Muscle layer of duodenum (tissue), 2 donors: ENCODE data around the gene AGBL4.

Source experiments
- H3K27ac ChIP-seq: one replicate; pipeline ENCODE4 v1.7.0; 2013; ENCODE audit warnings: mild to moderate bottlenecking, low read length
- H3K27me3 ChIP-seq: one replicate; pipeline ENCODE4 v1.7.0; 2013; ENCODE audit warnings: low read depth, mild to moderate bottlenecking, control low read depth, low read length
- H3K36me3 ChIP-seq, 2 donors: one replicate each; pipeline ENCODE4 v1.7.0; 2013; ENCODE audit warnings: low read length in 2 of 2, control low read depth in 1 of 2, mild to moderate bottlenecking in 1 of 2; ENCODE audit not compliant: insufficient read depth in 2 of 2, control insufficient read depth in 1 of 2
- H3K4me1 ChIP-seq, 2 donors: one replicate each; pipeline ENCODE4 v1.7.0; 2013; ENCODE audit warnings: low read length in 2 of 2, mild to moderate bottlenecking in 2 of 2, control low read depth in 1 of 2, moderate library complexity in 1 of 2; ENCODE audit not compliant: insufficient read depth in 2 of 2, control insufficient read depth in 1 of 2
- H3K4me3 ChIP-seq, 2 donors: one replicate each; pipeline ENCODE4 v1.7.0; 2013; ENCODE audit warnings: low read length in 2 of 2, low read depth in 1 of 2, mild to moderate bottlenecking in 1 of 2
- H3K9me3 ChIP-seq, 2 donors: one replicate each; pipeline ENCODE4 v1.7.0; 2013; ENCODE audit warnings: low read length in 2 of 2, control low read depth in 1 of 2, mild to moderate bottlenecking in 1 of 2; ENCODE audit not compliant: control insufficient read depth in 1 of 2
- donor health status: healthy.

Gene AGBL4

GRCh38 chr1:48715921-48716320 is 1307.8 kb downstream of the AGBL4 start:
- no peaks in the 10 kb centered on the region for H3K9me3 ChIP-seq
- H3K4me3 ChIP-seq, result no peak overlapping the region
- no peaks in the 10 kb centered on the region for H3K4me1 ChIP-seq

DNA sequence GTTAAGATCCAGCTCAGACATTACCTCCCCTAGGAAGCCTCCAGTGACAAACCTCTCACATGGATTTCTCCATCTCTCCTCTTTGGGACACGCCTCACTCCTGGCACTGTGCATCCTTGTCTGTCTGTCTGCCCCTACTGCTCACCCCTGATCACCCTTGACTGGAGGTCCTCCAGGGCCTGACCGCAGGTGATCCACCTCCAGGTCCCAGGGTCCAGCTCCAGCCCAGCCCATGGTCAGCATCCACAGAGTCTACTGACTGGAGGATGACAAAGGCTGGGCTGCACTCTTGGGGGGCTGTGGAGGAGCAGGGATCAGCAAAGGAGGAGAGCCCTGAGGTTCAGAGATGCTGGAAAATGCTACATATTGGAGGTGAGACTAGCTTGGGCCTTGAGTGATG is 1312.8 kb downstream of the AGBL4 start:
- H3K36me3 ChIP-seq, result no peaks in the 10 kb centered on the region
- no peaks in the 10 kb centered on the region for H3K9me3 ChIP-seq
- no peak overlapping the region for H3K27ac ChIP-seq
- no peaks in the 10 kb centered on the region for H3K27me3 ChIP-seq
- H3K4me3 ChIP-seq, result no peak overlapping the region
- no peaks in the 10 kb centered on the region for H3K4me1 ChIP-seq

More at GRCh38 chr1:48715921-48716320, 1307.8 kb downstream of the AGBL4 start:
- Histone ChIP-seq H3K27ac (no peak overlapping the region), H3K36me3 (no peaks in the 10 kb centered on the region), H3K27me3 (no peaks in the 10 kb centered on the region)

- no peak overlapping the region for H3K4me3 ChIP-seq
- H3K36me3 ChIP-seq, result no peaks in the 10 kb centered on the region
- H3K4me1 ChIP-seq, result no peaks in the 10 kb centered on the region
- no peaks in the 10 kb centered on the region for H3K27me3 ChIP-seq
- H3K9me3 ChIP-seq, result no peaks in the 10 kb centered on the region
- no peak overlapping the region for H3K27ac ChIP-seq
Measured at GRCh38 chr1:48710318-48710717, 1313.4 kb downstream of the AGBL4 start.

DNA sequence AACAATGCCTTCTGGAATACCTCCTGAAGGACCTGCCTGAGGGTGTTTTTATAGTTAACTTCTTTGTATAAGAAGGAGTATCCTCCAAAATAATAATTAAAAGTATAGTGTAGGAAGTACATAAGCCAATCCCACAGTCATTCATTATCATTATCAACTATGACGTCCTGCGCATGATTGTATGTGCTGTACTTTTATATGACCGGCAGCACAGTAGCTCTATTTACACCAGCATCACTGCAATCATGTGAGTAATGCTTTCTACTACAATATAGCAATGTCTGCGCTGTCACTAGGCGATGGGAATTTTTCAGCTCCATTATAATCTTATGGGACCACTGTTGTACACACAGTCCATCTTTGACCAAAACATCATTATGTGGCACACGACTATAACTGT is 1319.0 kb downstream of the AGBL4 start:
- Histone ChIP-seq H3K36me3 (no peaks in the 10 kb centered on the region), H3K9me3 (no peaks in the 10 kb centered on the region), H3K27ac (no peak overlapping the region), H3K27me3 (no peaks in the 10 kb centered on the region), H3K4me1 (no peaks in the 10 kb centered on the region), H3K4me3 (no peak overlapping the region)

GRCh38 chr1:48701445-48701844 is 1322.3 kb downstream of the AGBL4 start:
- no peak overlapping the region for H3K4me3 ChIP-seq

GRCh38 chr1:48697066-48697707 is 1326.6 kb downstream of the AGBL4 start:
- no peaks in the 10 kb centered on the region for H3K4me1 ChIP-seq
- no peak overlapping the region for H3K27ac ChIP-seq
- no peak overlapping the region for H3K4me3 ChIP-seq
- no peaks in the 10 kb centered on the region for H3K36me3 ChIP-seq
- H3K9me3 ChIP-seq, result no peaks in the 10 kb centered on the region
- H3K27me3 ChIP-seq, result no peaks in the 10 kb centered on the region

More at GRCh38 chr1:48701445-48701844, 1322.3 kb downstream of the AGBL4 start:
- Histone ChIP-seq H3K27me3 (no peaks in the 10 kb centered on the region), H3K4me1 (no peaks in the 10 kb centered on the region), H3K36me3 (no peaks in the 10 kb centered on the region), H3K27ac (no peak overlapping the region), H3K9me3 (no peaks in the 10 kb centered on the region)

DNA sequence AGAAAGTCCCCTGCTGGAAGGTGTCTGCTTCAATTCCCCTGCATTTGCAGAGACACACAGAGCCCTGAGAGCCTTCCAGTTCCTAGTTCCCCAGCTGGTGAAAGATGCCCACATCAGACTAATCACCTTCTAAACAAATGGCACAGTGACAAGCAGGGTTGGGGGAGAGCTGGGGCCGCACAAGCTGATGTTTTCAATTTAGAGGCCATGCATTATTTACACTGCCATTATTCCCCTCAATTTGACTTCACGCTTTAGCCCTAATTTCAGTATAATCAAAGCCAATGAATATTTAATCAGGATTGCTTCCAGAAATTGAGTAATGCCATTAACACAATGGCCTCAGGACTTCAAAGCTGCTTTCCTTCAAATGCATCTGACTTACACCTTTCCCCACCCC is 1328.6 kb downstream of the AGBL4 start:
- no peaks in the 10 kb centered on the region for H3K36me3 ChIP-seq
- H3K9me3 ChIP-seq, result no peaks in the 10 kb centered on the region
- no peak overlapping the region for H3K27ac ChIP-seq
- H3K4me3 ChIP-seq, result no peak overlapping the region
- H3K4me1 ChIP-seq, result no peaks in the 10 kb centered on the region
- no peaks in the 10 kb centered on the region for H3K27me3 ChIP-seq

- Histone ChIP-seq H3K9me3 (no peaks in the 10 kb centered on the region), H3K4me1 (no peaks in the 10 kb centered on the region), H3K4me3 (no peak overlapping the region), H3K27me3 (no peaks in the 10 kb centered on the region), H3K36me3 (no peaks in the 10 kb centered on the region), H3K27ac (no peak overlapping the region)
Measured at GRCh38 chr1:48693674-48694320, 1330.0 kb downstream of the AGBL4 start.

- H3K27me3 ChIP-seq, result no peaks in the 10 kb centered on the region
- no peaks in the 10 kb centered on the region for H3K9me3 ChIP-seq
- H3K36me3 ChIP-seq, result no peaks in the 10 kb centered on the region
- no peaks in the 10 kb centered on the region for H3K4me1 ChIP-seq
- no peak overlapping the region for H3K4me3 ChIP-seq
- no peak overlapping the region for H3K27ac ChIP-seq
Measured at GRCh38 chr1:48693180-48693579, 1330.6 kb downstream of the AGBL4 start.

GRCh38 chr1:48692235-48692634 is 1331.5 kb downstream of the AGBL4 start:
- Histone ChIP-seq H3K27ac (no peak overlapping the region), H3K4me3 (no peak overlapping the region), H3K9me3 (no peaks in the 10 kb centered on the region), H3K27me3 (no peaks in the 10 kb centered on the region), H3K4me1 (no peaks in the 10 kb centered on the region), H3K36me3 (no peaks in the 10 kb centered on the region)

DNA sequence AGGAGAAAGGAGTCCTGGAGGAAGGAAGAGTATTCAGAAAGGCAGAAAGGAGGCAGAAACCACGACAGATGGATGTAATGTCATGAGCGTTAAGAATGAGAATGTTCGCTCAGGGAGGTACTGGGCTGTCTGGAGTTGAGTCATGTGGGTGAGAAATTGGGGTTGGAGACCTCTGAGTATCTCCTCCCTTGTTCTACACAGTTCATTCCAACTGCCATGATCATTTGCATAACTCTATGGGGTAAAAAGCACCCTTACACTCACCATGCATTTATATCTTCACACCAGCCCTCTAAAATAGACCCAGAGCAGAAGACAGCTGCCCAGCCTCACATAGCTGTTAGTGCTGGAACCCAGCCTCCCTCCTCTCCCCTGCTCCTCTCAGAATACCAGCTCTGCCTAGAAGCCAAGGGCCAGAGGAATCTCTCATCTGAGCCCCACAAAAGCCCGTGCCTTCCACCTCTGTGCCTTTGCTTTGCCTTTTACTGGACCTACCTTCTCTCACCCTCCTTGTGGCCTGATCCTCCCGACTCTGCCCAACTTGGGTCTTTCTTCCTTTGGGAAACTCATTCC is 1332.2 kb downstream of the AGBL4 start:
- no peaks in the 10 kb centered on the region for H3K27me3 ChIP-seq

More for the DNA sequence above, 1332.2 kb downstream of the AGBL4 start:
- H3K9me3 ChIP-seq, result no peaks in the 10 kb centered on the region
- H3K4me1 ChIP-seq, result no peaks in the 10 kb centered on the region
- no peak overlapping the region for H3K4me3 ChIP-seq
- H3K27ac ChIP-seq, result no peak overlapping the region
- no peaks in the 10 kb centered on the region for H3K36me3 ChIP-seq
